Calu3 (cell line): ENCODE results near the gene SFMBT1. TPM values are rescaled to one million over a fixed set of nuclear protein-coding genes. Genes with fewer than 3 reads are reported as not detected.
A peak's percentile ranks its signal among the peaks of the same experiment; 100 is the strongest.
"Not testable (repeated sequence)": the region's sequence is repeated elsewhere in the genome, so short reads cannot be mapped to it uniquely, and the experiment has no call there.

Experiments used
- BruUV-seq: library from RNA; stranded (reverse); fragments of 400-500 nt; replicated peaks from 2 replicates; lab custom pipeline; 2021; lab: Mats Ljungman, UMichigan
- CTCF ChIA-PET: fragments of 300-600 bp; sonication (Branson Sonifier 250); formaldehyde crosslinking; loops from one replicate; lab custom pipeline; 2022; ENCODE audit warnings: antibody characterized with exemption; lab: Charles Lee
- DNase-seq: peaks from one replicate; pipeline ENCODE4 v3.0.0; 2022
- H3K27ac Mint-ChIP-seq: one replicate; pipeline ENCODE4 v1.8.0; 2022; ENCODE audit warnings: mixed read lengths; ENCODE audit not compliant: unreplicated experiment
- H3K27me3 Mint-ChIP-seq: one replicate; pipeline ENCODE4 v1.8.0; 2022; ENCODE audit warnings: mixed read lengths; ENCODE audit not compliant: unreplicated experiment
- H3K36me3 Mint-ChIP-seq: one replicate; pipeline ENCODE4 v1.8.0; 2022; ENCODE audit warnings: mild to moderate bottlenecking, moderate library complexity, mixed read lengths; ENCODE audit not compliant: insufficient read depth, unreplicated experiment
- H3K4me1 Mint-ChIP-seq: one replicate; pipeline ENCODE4 v1.8.0; 2022; ENCODE audit warnings: mild to moderate bottlenecking, low read depth, mixed read lengths; ENCODE audit not compliant: unreplicated experiment
- H3K4me3 Mint-ChIP-seq: one replicate; pipeline ENCODE4 v1.8.0; 2022; ENCODE audit warnings: mild to moderate bottlenecking, low read depth, moderate library complexity, mixed read lengths; ENCODE audit not compliant: unreplicated experiment
- H3K9me3 Mint-ChIP-seq: one replicate; pipeline ENCODE4 v1.8.0; 2022; ENCODE audit warnings: low read depth, mixed read lengths; ENCODE audit not compliant: unreplicated experiment
- intact Hi-C: fragments of 100-400 bp; cut with micrococcal nuclease; formaldehyde crosslinking; loops from one replicate; pipeline ENCODE4 v1.10.0; 2022; ENCODE audit not compliant: unreplicated experiment
- total RNA-seq: library from RNA; stranded (reverse); gene quantifications from 2 replicates; pipeline ENCODE4 v1.2.3, GENCODE V29; 2022
- TF ChIP-seq, protein P1 (sequence below): fragments of 200-600 bp; IDR thresholded peaks from one replicate; pipeline ENCODE4 v1.8.0; 2022; ENCODE audit warnings: antibody characterized with exemption; ENCODE audit not compliant: unreplicated experiment

The SFMBT1 gene
- total RNA-seq, 1 experiment from 2014 or later = 36.6 TPM

DNA sequence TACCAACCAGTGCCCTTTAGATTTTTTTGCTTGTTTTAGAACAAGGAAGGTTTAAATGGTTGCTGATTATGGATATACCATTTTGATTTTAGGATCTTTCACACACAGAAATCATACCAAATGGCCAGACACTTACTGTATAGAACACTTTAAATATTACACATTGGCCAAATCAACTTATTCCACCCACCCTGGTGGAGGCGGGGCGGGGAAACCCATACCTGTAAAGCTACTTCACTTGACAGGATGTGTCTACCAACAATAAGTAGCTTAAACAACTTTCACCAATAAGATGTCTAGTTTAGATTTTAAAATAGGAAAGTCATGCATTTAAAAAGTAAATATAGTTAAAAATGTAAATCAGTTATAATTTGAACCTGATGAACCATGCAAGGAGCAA, 17.0 kb upstream of the SFMBT1 start:
- Mint-ChIP-seq H3K36me3 (no peaks in the 10 kb centered on the region), H3K9me3 (peaks cover 2% of the 10 kb centered on the region), H3K27ac (no peak overlapping the region), H3K27me3 (peaks cover 19% of the 10 kb centered on the region), H3K4me1 (no peaks in the 10 kb centered on the region), H3K4me3 (no peak overlapping the region)
- CTCF ChIA-PET = interaction anchor here (0.7 kb wide), 1 partner anchor 28 kb away, joined by 4 read pairs; no protein-coding TSS in a partner anchor
- intact Hi-C loops = no loop called here
- BruUV-seq = no TSS peak
- TF ChIP-seq, protein P1, sequence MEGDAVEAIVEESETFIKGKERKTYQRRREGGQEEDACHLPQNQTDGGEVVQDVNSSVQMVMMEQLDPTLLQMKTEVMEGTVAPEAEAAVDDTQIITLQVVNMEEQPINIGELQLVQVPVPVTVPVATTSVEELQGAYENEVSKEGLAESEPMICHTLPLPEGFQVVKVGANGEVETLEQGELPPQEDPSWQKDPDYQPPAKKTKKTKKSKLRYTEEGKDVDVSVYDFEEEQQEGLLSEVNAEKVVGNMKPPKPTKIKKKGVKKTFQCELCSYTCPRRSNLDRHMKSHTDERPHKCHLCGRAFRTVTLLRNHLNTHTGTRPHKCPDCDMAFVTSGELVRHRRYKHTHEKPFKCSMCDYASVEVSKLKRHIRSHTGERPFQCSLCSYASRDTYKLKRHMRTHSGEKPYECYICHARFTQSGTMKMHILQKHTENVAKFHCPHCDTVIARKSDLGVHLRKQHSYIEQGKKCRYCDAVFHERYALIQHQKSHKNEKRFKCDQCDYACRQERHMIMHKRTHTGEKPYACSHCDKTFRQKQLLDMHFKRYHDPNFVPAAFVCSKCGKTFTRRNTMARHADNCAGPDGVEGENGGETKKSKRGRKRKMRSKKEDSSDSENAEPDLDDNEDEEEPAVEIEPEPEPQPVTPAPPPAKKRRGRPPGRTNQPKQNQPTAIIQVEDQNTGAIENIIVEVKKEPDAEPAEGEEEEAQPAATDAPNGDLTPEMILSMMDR = no peak
- no peak for DNase-seq

GRCh38 chr3:53056442-53056841, 10.6 kb upstream of the SFMBT1 start:
- TF ChIP-seq, protein P1 = peak; percentile 38
- no TSS peak for BruUV-seq
- intact Hi-C loops = no loop called here
- DNase-seq = peak; percentile 15
- CTCF ChIA-PET = interaction anchor here (0.9 kb wide), 1 partner anchor 70 kb away, joined by 3 read pairs; no protein-coding TSS in a partner anchor
- Mint-ChIP-seq H3K4me3 (no peak overlapping the region), H3K4me1 (no peaks in the 10 kb centered on the region), H3K36me3 (no peaks in the 10 kb centered on the region), H3K27ac (no peak overlapping the region), H3K27me3 (no peaks in the 10 kb centered on the region), H3K9me3 (no peaks in the 10 kb centered on the region)

DNA sequence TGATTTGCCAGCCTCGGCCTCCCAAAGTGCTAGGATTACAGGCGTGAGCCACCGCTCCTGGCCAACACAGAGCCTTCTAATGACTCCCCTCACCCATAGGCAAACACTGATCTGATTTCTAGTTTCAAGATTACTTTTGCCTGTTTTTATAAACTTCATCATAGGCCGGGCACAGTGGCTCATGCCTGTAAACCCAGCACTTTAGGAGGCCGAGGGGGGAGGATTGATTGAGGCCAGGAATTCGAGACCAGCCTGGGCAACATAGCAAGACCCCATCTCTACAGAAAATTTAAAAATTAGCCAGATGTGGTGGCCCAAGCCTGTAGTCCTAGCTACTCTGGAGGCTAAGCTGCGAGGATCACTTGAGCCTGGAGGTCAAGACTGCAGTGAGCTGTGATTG, 8.4 kb upstream of the SFMBT1 start:
- H3K27me3 Mint-ChIP-seq, DNase-seq, H3K36me3 Mint-ChIP-seq, H3K4me1 Mint-ChIP-seq, H3K27ac Mint-ChIP-seq, intact Hi-C loops, CTCF ChIA-PET, H3K9me3 Mint-ChIP-seq, BruUV-seq, H3K4me3 Mint-ChIP-seq: not testable (repeated sequence)

DNA sequence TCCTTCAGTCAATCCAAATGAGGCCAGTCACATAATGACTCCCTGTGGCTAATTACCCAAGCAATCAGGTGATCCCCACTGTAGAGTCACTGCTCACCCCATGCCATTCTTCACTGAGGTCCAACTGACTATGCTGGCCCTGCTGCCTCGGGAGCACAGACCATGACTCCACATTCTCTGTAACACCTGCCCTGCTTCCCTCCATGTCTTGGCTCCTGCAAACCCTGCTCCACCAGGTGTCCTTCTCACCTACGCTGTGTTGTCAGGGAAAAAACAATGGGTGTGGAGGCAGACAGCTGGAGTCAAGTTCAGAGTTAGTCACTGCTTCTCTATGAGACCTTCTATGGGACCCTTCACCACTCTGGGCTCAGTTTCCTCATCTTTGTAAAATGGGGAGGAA, 6.1 kb upstream of the SFMBT1 start:
- Mint-ChIP-seq H3K27ac (no peak overlapping the region), H3K36me3 (peaks cover 6% of the 10 kb centered on the region), H3K27me3 (no peaks in the 10 kb centered on the region), H3K9me3 (no peaks in the 10 kb centered on the region), H3K4me1 (peaks cover 8% of the 10 kb centered on the region), H3K4me3 (no peak overlapping the region)
- no peak for DNase-seq
- TF ChIP-seq, protein P1 = no peak
- intact Hi-C loops = no loop called here
- BruUV-seq = no TSS peak
- CTCF ChIA-PET = no interaction called here

DNA sequence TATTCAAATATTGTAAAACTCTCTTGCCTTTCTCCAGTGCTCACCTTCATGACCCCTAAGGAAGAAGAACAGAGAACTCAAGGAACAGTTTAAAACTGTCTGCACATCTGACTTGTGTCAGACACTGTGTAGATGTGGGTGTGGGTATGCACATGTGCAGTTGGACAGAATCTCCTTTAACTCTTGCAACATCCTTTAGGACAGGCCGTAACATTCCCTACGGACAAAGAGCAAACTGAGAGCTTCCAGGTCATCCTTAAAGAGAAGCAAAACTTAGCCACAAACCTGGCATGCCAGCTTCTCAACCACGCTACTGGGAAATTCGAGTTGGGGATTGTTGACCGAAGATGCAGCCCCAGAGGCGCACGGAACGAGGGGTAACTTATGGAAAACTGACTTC, 4.1 kb upstream of the SFMBT1 start:
- no peak overlapping the region for H3K4me3 Mint-ChIP-seq
- H3K27me3 Mint-ChIP-seq = no peaks in the 10 kb centered on the region
- intact Hi-C loops = no loop called here
- H3K4me1 Mint-ChIP-seq = peaks cover 8% of the 10 kb centered on the region
- CTCF ChIA-PET = no interaction called here
- H3K9me3 Mint-ChIP-seq = no peaks in the 10 kb centered on the region
- no TSS peak for BruUV-seq
- TF ChIP-seq, protein P1 = no peak
- no peak overlapping the region for H3K27ac Mint-ChIP-seq
- DNase-seq = no peak
- peaks cover 22% of the 10 kb centered on the region for H3K36me3 Mint-ChIP-seq
